HCEC 1CT (cell line): ENCODE data around the gene NLRC3.
A peak's percentile ranks its signal among the peaks of the same experiment; 100 is the strongest.

Experiments
- DNase-seq: peaks from one replicate; pipeline ENCODE4 v3.0.0-alpha.2; 2017

The NLRC3 gene

GRCh38 chr16:3541527-3542155, 35.6 kb downstream of the NLRC3 start:
- no peak for DNase-seq

GRCh38 chr16:3538222-3538621, 39.0 kb downstream of the NLRC3 start:
- no peak for DNase-seq

- DNase-seq, result peak; percentile 5
These were observed 40.4 kb downstream of the NLRC3 start for GRCh38 chr16:3536851-3537250.

- DNase-seq, result peak; percentile 78
These were observed 40.9 kb downstream of the NLRC3 start for GRCh38 chr16:3536271-3536731.

GRCh38 chr16:3534126-3534525, 43.1 kb downstream of the NLRC3 start:
- DNase-seq, result no peak

GRCh38 chr16:3532741-3533140, 44.5 kb downstream of the NLRC3 start:
- DNase-seq, result no peak

- DNase-seq, result no peak
These were observed 46.8 kb downstream of the NLRC3 start for GRCh38 chr16:3530371-3530914.

- no peak for DNase-seq
These were observed 48.0 kb downstream of the NLRC3 start for GRCh38 chr16:3529175-3529574.

GRCh38 chr16:3528406-3528805, 48.8 kb downstream of the NLRC3 start:
- no peak for DNase-seq

GRCh38 chr16:3527216-3527829, 49.9 kb downstream of the NLRC3 start:
- peak; percentile 45 for DNase-seq

GRCh38 chr16:3525951-3526350, 51.3 kb downstream of the NLRC3 start:
- no peak for DNase-seq

GRCh38 chr16:3523281-3523680, 53.9 kb downstream of the NLRC3 start:
- DNase-seq, result no peak

- no peak for DNase-seq
These were observed 56.4 kb downstream of the NLRC3 start for GRCh38 chr16:3520841-3521240.

- no peak for DNase-seq
These were observed 56.8 kb downstream of the NLRC3 start for GRCh38 chr16:3520413-3520812.

GRCh38 chr16:3519581-3519980, 57.6 kb downstream of the NLRC3 start:
- DNase-seq, result no peak

- no peak for DNase-seq
These were observed 58.2 kb downstream of the NLRC3 start for GRCh38 chr16:3518986-3519348.

GRCh38 chr16:3518292-3518985, 58.8 kb downstream of the NLRC3 start:
- no peak for DNase-seq

GRCh38 chr16:3515897-3516296, 61.3 kb downstream of the NLRC3 start:
- DNase-seq, result no peak

- peak; percentile 90 for DNase-seq
These were observed 62.6 kb downstream of the NLRC3 start for GRCh38 chr16:3514621-3515020.

GRCh38 chr16:3513892-3514583, 63.2 kb downstream of the NLRC3 start:
- no peak for DNase-seq

GRCh38 chr16:3511286-3512180, 65.7 kb downstream of the NLRC3 start:
- DNase-seq, result no peak

- no peak for DNase-seq
These were observed 66.8 kb downstream of the NLRC3 start for GRCh38 chr16:3510416-3510815.
